Measurements from ENCODE around the gene LUC7L. TPM values are rescaled to one million over a fixed set of nuclear protein-coding genes. Genes with fewer than 3 reads are reported as not detected.
"Not testable (repeated sequence)": the region's sequence is repeated elsewhere in the genome, so short reads cannot be mapped to it uniquely, and the experiment has no call there.

The LUC7L gene
- total RNA-seq, 2 donors from 2014 or later = 66.1 to 88.3 TPM

- Mint-ChIP-seq H3K27ac (no peak overlapping the region), H3K9me3 (no peaks in the 10 kb centered on the region), H3K36me3 (no peaks in the 10 kb centered on the region)
- ATAC-seq (no peak), DNase-seq (ENCODE audit: low spot score in 2 of 2) (no peak)
Observed at GRCh38 chr16:167122-167690, 62.0 kb downstream of the LUC7L start.

- no peak overlapping the region for H3K27ac Mint-ChIP-seq
- no peaks in the 10 kb centered on the region for H3K36me3 Mint-ChIP-seq
Observed at GRCh38 chr16:166375-167121, 62.7 kb downstream of the LUC7L start.

GRCh38 chr16:165539-166374 is 63.5 kb downstream of the LUC7L start, which contains the start of gene HBM:
Gene HBM (plus strand): TSS chr16:165978. CDS start chr16:165998, 20 bp downstream.
- no peaks in the 10 kb centered on the region for H3K36me3 Mint-ChIP-seq
- H3K27ac Mint-ChIP-seq = no peak within 1 kb of the TSS
- ATAC-seq = peak in 1 of 2 donors; percentile 20
- no peak for DNase-seq (ENCODE audit: low spot score in 2 of 2)
- H3K9me3 Mint-ChIP-seq = no peaks in the 10 kb centered on the region

More at GRCh38 chr16:166375-167121, 62.7 kb downstream of the LUC7L start:
- ATAC-seq (no peak), DNase-seq (ENCODE audit: low spot score in 2 of 2) (no peak)
- H3K9me3 Mint-ChIP-seq = no peaks in the 10 kb centered on the region

GRCh38 chr16:164827-165538 is 64.3 kb downstream of the LUC7L start:
- H3K9me3 Mint-ChIP-seq = no peaks in the 10 kb centered on the region
- H3K36me3 Mint-ChIP-seq = no peaks in the 10 kb centered on the region
- ATAC-seq (peak in 1 of 2 donors; percentile 39), DNase-seq (ENCODE audit: low spot score in 2 of 2) (no peak)
- no peak overlapping the region for H3K27ac Mint-ChIP-seq

GRCh38 chr16:164134-164823 is 65.0 kb downstream of the LUC7L start:
- ATAC-seq = peak; percentile 41 to 67
- not testable (repeated sequence) for DNase-seq (ENCODE audit: low spot score in 2 of 2); H3K9me3 Mint-ChIP-seq; H3K27ac Mint-ChIP-seq; H3K36me3 Mint-ChIP-seq

- H3K36me3 Mint-ChIP-seq; DNase-seq (ENCODE audit: low spot score in 2 of 2); H3K9me3 Mint-ChIP-seq; H3K27ac Mint-ChIP-seq; ATAC-seq: not testable (repeated sequence)
Observed at GRCh38 chr16:163696-164095, 65.6 kb downstream of the LUC7L start.

- not testable (repeated sequence) for H3K36me3 Mint-ChIP-seq; DNase-seq (ENCODE audit: low spot score in 2 of 2); H3K9me3 Mint-ChIP-seq; ATAC-seq; H3K27ac Mint-ChIP-seq
Observed at GRCh38 chr16:163139-163538, 66.1 kb downstream of the LUC7L start.

- no peak for ATAC-seq
- DNase-seq (ENCODE audit: low spot score in 2 of 2) = no peak
- H3K27ac Mint-ChIP-seq = no peak overlapping the region
Observed at GRCh38 chr16:162271-162991, 66.8 kb downstream of the LUC7L start.

GRCh38 chr16:160691-161190 is 68.5 kb downstream of the LUC7L start:
- H3K9me3 Mint-ChIP-seq = no peaks in the 10 kb centered on the region
- DNase-seq (ENCODE audit: low spot score in 2 of 2) = no peak
- no peak for ATAC-seq
- no peak overlapping the region for H3K27ac Mint-ChIP-seq
- H3K36me3 Mint-ChIP-seq = no peaks in the 10 kb centered on the region

More at GRCh38 chr16:162271-162991, 66.8 kb downstream of the LUC7L start:
- Mint-ChIP-seq H3K9me3 (no peaks in the 10 kb centered on the region), H3K36me3 (no peaks in the 10 kb centered on the region)

GRCh38 chr16:160242-160641 is 69.0 kb downstream of the LUC7L start:
- ATAC-seq; DNase-seq (ENCODE audit: low spot score in 2 of 2); H3K9me3 Mint-ChIP-seq; H3K27ac Mint-ChIP-seq; H3K36me3 Mint-ChIP-seq: not testable (repeated sequence)

GRCh38 chr16:159136-159849 is 70.0 kb downstream of the LUC7L start:
- DNase-seq (ENCODE audit: low spot score in 2 of 2) = no peak
- Mint-ChIP-seq H3K9me3 (no peaks in the 10 kb centered on the region), H3K27ac (no peak overlapping the region), H3K36me3 (no peaks in the 10 kb centered on the region)
- ATAC-seq = no peak

GRCh38 chr16:155031-155398 is 74.2 kb downstream of the LUC7L start:
- ATAC-seq (no peak), DNase-seq (ENCODE audit: low spot score in 2 of 2) (no peak)
- Mint-ChIP-seq H3K27ac (no peak overlapping the region), H3K9me3 (no peaks in the 10 kb centered on the region), H3K36me3 (no peaks in the 10 kb centered on the region)

- no peaks in the 10 kb centered on the region for H3K9me3 Mint-ChIP-seq
- DNase-seq (ENCODE audit: low spot score in 2 of 2) (no peak), ATAC-seq (peak; percentile 53 to 77)
- no peak overlapping the region for H3K27ac Mint-ChIP-seq
- no peaks in the 10 kb centered on the region for H3K36me3 Mint-ChIP-seq
Observed at GRCh38 chr16:154217-155030, 74.8 kb downstream of the LUC7L start.

GRCh38 chr16:153550-154216 is 75.6 kb downstream of the LUC7L start:
- H3K9me3 Mint-ChIP-seq; DNase-seq (ENCODE audit: low spot score in 2 of 2); H3K36me3 Mint-ChIP-seq; H3K27ac Mint-ChIP-seq: not testable (repeated sequence)
- peak; percentile 49 to 65 for ATAC-seq

Data from activated naive CD4-positive, alpha-beta T cell treated with anti-CD3 and anti-CD28 coated beads, Interleukin-2, amount 50 U/mL, for 72 hours (primary cell).